GM18520 (cell line): ENCODE data around the gene KLHL24.
A peak's percentile ranks its signal among the peaks of the same experiment; 100 is the strongest.
"Not testable (repeated sequence)": the region's sequence is repeated elsewhere in the genome, so short reads cannot be mapped to it uniquely, and the experiment has no call there.

Experiments
- ATAC-seq: cut with Tn5 transposase; IDR thresholded peaks from one replicate; pipeline ENCODE4 v1.9.1; 2021; ENCODE audit not compliant: unreplicated experiment

KLHL24 gene, protein sequence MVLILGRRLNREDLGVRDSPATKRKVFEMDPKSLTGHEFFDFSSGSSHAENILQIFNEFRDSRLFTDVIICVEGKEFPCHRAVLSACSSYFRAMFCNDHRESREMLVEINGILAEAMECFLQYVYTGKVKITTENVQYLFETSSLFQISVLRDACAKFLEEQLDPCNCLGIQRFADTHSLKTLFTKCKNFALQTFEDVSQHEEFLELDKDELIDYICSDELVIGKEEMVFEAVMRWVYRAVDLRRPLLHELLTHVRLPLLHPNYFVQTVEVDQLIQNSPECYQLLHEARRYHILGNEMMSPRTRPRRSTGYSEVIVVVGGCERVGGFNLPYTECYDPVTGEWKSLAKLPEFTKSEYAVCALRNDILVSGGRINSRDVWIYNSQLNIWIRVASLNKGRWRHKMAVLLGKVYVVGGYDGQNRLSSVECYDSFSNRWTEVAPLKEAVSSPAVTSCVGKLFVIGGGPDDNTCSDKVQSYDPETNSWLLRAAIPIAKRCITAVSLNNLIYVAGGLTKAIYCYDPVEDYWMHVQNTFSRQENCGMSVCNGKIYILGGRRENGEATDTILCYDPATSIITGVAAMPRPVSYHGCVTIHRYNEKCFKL

DNA sequence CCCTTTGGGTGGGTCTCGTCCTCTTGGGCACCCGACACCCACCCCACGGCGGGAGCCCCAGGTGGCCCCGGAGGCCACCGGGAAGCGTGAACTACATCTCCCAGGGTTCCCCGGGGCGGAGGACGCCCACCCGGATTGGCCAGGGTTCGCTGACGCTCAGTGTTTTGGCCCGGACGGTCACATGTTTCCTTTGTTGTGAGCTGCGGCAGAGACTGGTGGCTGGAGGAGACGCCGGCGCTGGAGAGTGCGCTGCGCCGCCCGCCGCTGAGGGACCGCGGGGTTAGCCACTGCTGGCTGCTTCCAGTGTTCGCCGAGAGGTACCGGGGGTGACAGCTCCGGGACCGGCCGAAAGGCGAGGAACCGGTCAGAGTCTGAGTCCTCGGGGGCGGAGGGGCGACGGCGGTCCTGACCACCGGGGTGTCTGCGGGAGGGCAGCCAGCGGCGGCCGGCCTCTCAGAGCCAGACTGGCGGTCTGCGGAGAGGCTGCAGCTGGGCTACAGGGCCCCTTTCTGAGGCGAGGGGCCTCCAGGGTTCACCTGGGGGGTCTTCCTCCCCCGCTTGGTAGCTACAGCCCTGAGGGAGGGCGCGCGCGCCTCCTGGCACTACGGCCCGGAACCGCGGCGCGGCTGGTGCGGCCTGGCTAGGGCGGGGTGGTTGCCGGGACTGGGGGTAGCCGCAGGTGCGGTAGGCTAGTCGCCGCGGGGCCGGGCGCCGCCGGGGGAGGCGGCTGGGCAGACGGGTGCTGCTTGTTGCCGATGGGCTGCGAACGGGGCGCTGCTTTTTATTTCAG lies at the start of gene KLHL24:
Gene KLHL24 (plus strand): TSS at position 193 of the 790 bp plus-strand sequence. CDS start 14,734 bp downstream, outside the sequence.
- peak; percentile 80 for ATAC-seq

DNA sequence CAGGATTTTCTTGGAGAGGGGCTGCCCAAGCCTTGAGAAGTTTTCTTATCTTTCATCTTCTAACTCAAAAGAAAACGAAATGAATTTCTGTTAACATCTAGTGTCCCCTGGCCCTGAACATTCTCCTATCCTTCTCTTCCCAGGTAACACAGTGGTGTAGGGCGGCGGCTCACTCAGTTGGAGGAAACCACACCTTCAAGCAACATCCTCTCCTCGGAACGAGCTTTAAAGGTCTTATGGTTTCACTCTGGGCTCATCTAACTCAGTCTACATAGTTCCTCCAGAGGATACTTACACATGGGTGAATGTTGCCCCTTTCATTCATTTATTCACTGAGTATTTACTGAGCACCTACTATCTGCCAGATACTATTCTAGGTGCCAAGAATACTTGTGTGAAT lies 48.9 kb upstream of the KLHL24 start:
- ATAC-seq: no peak

DNA sequence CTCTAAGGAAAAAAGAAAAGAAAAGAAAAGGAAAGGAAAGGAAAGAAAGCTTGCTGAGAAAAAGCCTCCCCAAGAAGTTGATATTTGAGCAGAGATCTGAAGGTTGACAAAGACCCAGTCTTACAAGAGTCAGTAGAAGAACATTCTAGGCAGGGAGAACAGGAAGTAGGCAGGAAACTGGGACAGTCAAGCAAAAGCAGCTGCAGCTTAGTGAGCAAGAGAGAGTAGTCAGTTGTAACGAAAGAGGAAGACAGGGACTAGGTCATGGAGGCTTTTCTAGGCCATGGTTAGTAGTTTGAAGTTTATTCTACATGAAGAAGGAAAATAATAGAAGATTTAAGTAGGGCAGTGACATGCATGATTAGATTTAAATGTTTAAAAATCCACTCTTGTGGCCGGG lies 48.1 kb upstream of the KLHL24 start:
- no peak for ATAC-seq

DNA sequence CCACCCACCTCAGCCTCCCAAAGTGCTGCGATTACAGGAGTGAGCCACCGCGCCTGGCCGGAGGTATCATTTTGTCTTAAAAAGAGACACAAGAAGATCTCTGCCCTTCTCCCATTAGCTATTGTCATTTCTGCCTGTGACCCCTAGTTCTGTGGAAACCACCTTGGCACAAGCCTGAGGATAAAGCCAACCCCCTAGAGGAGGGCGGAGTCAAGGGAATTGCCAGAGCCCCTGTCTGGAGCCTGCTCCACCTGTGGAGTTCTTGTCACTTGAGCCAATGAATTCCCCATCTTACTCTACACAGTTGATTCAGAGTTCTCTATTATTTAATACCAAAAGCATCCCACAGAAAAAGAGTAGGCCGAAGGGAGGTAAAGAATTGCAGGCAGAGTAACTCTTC lies 45.0 kb upstream of the KLHL24 start:
- no peak for ATAC-seq

DNA sequence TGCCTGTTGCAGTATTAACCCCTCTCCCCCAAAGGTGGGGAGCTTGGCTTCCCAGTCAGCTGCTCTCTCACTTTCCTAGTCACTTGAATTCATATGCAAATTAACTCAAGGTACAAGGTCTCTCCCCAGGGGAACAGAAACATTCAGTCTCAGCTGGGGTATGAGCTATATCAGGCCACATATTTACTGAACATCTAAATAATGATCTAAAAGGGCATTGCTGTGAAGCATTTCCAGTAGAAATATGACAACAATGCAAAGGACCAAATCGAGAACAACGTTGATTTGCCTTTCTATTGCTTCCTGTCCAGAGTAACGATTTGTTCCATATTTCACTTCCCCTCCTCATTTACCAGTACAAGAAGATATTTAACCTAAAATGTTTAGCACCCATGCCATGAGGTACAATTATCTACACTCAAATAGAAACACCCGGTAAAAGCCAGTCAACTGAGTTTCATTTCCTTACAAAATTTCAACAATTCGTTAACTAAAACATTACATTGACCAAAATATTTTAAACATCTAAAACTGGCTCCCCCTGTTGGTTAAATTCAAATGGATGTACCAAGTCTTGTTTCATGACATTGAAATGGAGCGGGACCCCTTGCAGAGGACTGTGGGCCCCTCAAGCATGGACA lies 43.4 kb upstream of the KLHL24 start:
- peak; percentile 95 for ATAC-seq

DNA sequence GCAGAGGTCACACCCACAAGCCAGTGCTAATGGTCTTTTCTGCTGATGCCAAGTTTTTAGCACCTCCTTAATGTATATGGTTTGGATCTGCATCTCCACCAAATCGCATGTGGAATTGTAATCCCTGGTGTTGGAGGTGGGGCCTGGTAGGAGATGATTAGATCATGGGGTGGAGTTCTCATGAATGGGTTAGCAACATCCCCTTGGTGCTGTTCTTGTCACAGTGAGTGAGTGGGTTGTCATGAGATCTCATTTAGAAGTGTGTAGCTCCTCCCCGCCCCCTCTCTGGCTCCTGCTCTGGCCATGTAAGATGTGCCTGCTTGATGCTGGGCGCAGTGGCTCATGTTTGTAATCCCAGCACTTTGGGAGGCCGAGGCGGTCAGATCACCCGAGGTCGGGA lies 42.6 kb upstream of the KLHL24 start:
- no peak for ATAC-seq

DNA sequence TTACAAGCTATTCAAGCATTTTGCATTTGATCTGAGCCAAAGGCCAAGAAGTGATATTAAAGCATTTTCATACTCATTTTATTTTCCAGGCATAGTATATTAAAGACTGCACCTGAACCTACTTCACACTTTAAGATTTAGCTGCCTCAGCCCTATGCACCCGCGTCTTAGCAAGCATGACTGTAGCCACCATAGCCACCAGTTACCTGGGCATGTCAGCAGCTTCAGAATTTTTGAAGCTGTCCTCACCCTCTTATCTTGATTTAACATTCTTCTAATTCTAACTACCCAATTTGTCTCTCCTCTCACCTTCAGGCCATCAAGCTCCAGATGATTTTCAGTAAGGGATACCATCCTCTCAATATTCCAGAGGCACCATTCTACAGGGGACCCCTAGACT lies 40.8 kb upstream of the KLHL24 start:
- ATAC-seq: no peak

DNA sequence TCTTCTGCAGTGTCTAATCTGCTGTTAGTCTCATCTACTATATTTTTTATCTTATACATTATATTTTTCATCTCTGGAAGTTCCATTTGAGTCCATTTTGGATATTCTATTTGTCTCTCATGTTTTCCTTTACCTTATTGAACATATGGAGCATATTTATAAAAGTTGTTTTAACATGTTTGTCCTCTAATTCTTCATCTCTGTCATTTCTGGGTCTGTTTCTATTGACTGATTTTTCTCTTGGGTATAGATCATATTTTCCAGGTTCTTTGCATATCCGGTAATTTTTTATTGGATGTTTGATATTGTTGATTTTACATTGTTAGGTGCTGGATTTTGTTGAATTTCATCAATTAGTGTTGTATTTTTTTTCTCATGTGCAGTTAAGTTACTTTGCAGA lies 37.5 kb upstream of the KLHL24 start:
- ATAC-seq: no peak

DNA sequence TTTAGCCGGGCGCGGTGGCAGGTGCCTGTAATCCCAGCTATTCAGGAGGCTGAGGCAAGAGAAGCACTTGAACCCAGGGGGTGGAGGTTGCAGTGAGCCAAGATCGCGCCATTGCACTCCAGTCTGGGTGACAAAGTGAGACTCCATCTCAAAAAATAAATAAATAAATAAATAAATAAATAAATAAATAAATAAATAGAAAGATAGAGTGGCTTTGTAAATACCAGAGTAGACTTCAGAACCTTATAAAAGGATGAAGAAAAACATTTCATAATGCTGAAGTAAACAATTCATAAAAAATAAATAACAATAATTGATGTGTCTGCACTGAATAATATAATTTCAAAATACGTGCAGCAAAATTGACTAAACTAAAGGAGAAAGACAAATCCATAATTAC lies 24.1 kb upstream of the KLHL24 start:
- ATAC-seq: not testable (repeated sequence)

DNA sequence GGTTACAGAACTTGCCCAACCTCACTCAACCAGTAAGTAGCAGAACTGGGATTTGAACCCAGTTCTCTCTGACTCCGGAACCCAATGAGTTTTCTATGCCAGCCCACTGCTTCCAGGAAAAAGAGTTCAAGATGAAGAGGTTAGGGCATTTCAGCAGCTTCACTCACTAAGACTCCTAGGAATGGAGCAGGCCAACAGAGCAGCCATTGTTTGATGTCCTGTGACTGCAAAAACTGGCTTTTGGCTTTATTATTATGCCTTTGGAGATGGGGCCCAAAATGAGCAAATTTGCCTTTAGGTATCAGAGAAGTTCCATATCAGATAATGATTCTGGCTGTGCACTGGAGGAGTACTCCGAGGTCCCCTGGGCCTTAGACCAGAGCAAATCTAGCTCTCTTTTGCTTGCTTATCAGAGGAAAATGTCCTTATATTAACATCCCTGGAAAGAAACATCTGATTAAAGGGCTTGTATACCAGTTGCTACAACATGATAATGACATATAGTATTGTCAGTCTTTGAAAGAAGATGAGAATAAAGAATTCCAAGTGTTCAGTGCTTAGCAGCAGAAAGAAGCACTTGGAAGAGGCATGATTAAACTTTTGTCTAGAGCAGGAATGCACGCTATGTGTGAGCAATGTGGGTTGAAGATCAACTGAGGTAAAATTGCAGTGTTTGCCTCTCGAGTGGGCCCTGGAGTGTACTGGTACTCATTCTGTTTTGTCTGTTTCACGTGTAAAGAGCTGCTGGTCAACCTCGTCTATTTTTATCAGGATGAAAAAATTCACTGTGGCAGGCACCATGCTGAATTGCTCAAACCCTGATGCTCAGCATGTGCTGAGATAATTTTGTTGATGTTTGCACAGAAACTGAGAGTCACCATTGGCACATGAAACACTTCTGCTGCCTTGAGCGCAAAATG lies 21.8 kb upstream of the KLHL24 start:
- ATAC-seq: no peak

DNA sequence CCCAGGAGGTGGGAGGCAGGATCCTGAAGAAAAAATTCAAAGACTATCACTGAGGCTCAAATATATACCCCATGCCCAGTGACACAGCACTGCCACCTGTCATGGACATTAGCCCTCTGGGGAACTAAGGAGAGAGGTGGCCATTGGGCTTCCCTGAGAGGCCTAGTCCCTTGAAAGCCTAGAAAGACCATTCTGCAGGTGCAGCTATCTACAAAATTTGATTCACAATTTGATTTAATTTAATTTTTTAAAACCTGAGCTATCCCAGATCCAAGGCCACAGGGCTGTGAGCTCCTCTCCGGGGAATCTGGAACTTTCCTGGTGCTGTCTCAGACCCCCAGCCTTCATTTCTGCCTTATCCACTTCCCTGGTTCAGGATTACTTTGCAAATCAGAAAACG lies 16.9 kb upstream of the KLHL24 start:
- ATAC-seq: no peak

DNA sequence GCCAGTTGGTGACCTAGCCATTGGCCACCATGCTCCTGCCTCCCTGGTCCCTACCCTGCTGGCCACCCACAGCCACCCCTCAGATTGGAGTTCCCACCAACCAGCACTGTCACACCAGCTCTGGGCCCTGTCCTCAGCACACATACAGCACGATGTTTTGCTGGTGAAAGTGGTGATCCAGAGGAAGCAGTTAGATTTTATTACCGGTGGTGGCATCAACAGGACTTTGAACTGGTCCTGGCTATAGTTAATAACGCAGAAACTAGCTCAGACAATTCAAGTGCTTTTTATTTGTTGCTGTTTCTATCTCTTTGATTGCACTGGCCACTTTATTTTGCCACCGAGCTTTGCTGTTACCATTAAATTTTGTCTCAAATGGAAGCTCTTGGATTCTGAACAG lies 16.4 kb upstream of the KLHL24 start:
- no peak for ATAC-seq

DNA sequence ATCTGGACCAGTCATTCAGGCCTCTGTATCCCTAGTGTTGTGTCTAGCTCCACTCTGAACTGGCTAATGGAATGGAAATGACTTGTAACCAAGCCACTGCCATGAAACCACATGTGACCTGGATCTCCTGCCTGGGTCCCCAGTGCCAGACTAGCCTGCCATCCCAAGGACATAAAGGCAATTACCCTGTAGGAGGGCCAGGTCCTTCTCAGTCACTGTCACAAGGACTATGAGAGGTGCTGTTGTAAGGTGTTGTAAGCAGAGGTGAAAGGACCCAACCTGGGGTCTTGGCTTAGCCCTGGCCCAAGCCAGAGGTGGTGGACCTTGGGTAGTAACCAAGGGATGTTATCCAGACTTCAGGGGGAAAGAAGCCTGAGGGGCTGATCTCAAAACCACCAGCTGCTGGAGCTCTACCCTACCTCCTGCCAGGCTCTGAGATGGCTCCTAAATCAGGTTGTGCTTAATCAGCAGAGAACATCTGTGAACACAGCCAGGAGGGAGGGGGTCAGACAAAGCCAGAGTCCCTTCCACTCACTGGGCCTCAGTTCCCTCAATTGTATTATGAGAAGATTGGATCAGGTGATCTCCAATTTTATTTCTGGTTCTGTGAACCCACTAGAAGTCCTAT lies 15.7 kb upstream of the KLHL24 start:
- ATAC-seq: no peak

DNA sequence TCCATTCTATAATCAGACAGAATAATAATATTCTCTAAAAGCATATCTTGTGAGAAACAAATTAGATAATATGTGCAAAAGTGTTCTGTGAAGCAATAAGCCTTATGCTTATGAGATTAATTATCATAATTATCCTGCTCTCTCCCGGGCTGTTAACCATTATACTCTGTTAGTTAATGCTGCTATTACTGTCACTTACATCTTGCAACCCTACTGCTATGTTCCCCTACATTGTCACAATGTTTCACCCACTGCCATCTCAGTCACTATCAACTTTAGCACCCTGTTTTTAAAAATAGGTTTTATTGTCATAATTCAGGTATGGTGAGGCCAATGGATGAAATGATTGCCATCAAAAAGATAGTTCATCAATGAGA lies 15.2 kb upstream of the KLHL24 start:
- ATAC-seq: no peak

DNA sequence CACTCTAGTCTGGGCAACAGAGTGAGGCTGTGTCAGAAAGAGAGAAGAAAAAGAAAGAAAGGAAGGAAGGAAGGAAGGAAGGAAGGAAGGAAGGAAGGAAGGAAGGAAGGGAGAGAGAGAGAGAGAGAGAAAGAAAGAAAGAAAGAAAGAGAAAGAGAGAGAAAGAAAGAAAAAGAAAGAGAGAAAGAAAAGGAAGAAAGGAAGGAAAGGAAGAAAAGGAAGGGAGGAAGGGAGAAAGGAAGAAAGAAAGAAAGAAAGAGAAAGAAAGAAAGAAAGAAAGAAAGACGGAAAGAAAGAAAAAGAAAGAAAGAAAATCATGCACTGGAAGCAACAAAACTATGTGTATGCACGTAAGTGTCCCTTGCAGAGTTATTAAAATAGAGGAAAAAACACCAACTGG lies 12.9 kb upstream of the KLHL24 start:
- not testable (repeated sequence) for ATAC-seq

DNA sequence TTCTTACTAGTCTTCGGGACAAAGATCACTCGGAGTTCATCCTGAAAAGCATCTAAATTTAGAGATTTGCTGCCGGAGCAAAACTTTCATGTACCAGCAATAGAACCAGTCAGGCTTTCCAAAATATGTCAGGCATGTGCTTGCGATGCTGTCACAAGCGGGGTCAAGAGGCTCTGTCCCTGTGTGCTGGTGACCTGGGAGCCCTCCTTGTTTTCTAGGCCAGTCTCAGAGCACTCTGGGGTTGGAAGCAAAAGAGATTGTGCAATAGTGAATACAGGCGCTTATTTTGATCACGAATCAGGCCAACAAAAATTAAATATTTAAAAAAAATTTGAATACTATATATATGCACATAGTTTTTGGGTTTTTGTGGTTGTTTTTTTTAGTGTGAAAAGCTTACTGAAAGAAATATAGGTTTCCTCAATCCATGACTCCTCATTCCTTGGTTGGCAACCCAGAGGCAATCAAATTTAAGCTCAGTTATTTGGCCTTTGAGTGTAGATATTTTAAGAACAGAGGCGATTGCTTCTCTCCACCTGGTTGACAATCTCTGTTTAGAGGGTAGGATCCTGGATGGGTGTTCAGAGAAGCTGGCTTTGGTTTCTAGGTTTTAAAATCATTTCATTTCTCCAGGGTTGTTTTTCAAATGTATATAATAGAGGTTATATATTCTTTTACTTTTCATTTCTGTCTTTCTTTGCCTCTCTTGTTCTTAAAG lies 8.4 kb upstream of the KLHL24 start:
- ATAC-seq: no peak

DNA sequence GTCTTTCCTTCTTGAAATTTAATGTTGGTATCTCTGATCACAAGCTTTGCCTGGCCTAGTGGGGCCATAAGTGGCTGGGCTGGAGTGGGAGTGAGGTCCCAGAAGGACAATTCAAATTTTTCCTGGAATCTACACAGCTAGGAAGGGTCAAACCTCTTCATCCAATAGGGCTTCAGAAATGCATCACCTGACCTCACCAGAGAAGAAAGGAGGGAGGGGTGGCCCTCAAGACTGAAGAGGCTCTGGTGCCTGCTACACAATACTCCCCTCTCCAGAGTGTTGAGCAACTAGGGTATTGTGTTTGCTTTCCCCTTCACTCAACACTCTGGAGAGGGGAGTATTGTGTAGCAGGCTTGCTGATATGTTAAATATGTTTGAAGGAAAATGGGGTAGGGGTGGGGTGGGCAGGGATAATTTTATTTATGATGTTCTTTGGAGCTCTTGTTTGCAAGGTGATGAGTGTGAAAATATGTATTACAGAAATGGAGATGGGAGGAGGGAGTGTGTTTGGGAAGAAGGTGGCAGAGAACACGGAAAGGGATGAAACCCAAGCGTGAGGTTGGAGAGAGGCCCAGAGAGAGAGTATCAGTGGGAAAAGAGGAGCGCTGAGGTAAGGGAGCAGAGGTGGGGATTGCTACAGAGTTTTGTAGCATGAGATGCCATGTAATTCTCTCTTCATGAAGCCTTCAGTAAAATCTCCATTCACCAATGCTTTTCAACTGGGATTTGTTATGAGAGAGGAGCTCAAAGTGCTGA lies 5.7 kb upstream of the KLHL24 start:
- ATAC-seq: no peak

DNA sequence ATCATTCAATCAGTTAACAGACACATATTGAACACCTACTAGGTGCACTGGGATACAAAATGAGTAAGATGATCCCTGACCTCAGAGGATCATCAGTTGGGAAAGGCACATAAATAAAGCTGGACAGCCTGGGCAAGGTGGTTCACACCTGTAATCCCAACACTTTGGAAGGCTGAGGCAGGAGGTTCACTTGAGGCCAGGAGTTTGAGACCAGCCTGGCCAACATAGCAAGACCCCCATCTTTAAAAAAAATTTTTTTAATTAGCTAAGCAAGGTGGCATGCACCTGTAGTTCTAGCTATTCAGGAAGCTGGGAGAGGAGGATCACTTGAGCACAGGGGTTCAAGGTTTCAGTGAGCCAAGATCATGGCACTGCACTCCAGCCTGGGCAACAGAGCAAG lies 3.7 kb upstream of the KLHL24 start:
- ATAC-seq: no peak

DNA sequence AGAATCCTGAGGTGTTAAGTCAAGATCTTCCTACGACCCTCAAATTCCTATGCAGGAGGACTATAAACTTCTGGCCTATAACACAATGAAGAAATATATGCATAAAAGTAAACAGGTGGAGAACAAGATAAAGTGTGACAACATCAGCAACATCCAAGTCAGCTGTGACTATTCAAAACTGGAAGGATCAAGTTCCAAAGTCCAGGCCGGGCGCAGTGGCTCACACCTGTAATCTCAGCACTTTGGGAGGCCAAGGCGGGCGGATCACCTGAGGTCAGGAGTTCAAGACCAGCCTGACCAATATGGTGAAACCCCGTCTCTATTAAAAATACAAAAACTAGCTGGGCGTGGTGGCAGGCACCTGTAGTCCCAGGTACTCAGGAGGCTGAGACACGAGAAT lies 2.7 kb upstream of the KLHL24 start:
- ATAC-seq: not testable (repeated sequence)
